ENCODE results near the gene C9orf43. TPM values are rescaled to one million over a fixed set of nuclear protein-coding genes. Genes with fewer than 3 reads are reported as not detected.
A peak's percentile ranks its signal among the peaks of the same experiment; 100 is the strongest.
"Not testable (repeated sequence)": the region's sequence is repeated elsewhere in the genome, so short reads cannot be mapped to it uniquely, and the experiment has no call there.

Gene C9orf43
- total RNA-seq, 6 donors from 2014 or later, result 0.23 to 3.1 (median 0.43) TPM

- H3K4me1 ChIP-seq, result peaks cover 20 to 28% (median 23%) of the 10 kb centered on the region in 4 donors
- H3K9me3 ChIP-seq, result no peaks in the 10 kb centered on the region
- peaks cover 0 to 4% (median 0%) of the 10 kb centered on the region in 4 donors for H3K36me3 ChIP-seq
- no peaks in the 10 kb centered on the region for H3K27me3 ChIP-seq
- TF ChIP-seq EP300 (IDR thresholded peaks at IDR 0.05) (no peak), POLR2AphosphoS5 (IDR thresholded peaks at IDR 0.05) (no peak), CTCF (IDR thresholded peaks at IDR 0.05) (no peak), POLR2A (IDR thresholded peaks at IDR 0.05) (no peak)
- H3K4me3 ChIP-seq, result peak overlapping the region in 2 of 4 donors; percentile 86 to 88
- DNase-seq (no peak), ATAC-seq (ENCODE audit: low FRiP score in 2 of 2) (no peak)
- H3K27ac ChIP-seq, result peak overlapping the region in 3 of 4 donors; percentile 8 to 38 (median 24)
- 60 to 78% methylated on average over 3 of the region's 3 CpGs for WGBS, 2 donors
Measured at GRCh38 chr9:113399646-113400200, 10.8 kb upstream of the C9orf43 start.

- peak within 1 kb of the TSS; percentile 69 to 85 (median 80) for H3K27ac ChIP-seq
- WGBS, 2 donors, result 4 to 22% methylated on average over 5 to 39 of the region's 50 CpGs
- peak within 1 kb of the TSS; percentile 82 to 90 (median 87) for H3K4me3 ChIP-seq
- peaks cover 20 to 28% (median 23%) of the 10 kb centered on the region in 4 donors for H3K4me1 ChIP-seq
- H3K9me3 ChIP-seq, result no peaks in the 10 kb centered on the region
- ATAC-seq (ENCODE audit: low FRiP score in 2 of 2), result peak; percentile 100
- TF ChIP-seq POLR2A (IDR thresholded peaks at IDR 0.05) (peak in 3 of 4 donors; percentile 32 to 79 (median 35)), EP300 (IDR thresholded peaks at IDR 0.05) (no peak), CTCF (IDR thresholded peaks at IDR 0.05) (peak; percentile 95 to 99 (median 98)), POLR2AphosphoS5 (IDR thresholded peaks at IDR 0.05) (peak; percentile 38 to 73)
- H3K36me3 ChIP-seq, result no peaks in the 10 kb centered on the region
- no peaks in the 10 kb centered on the region for H3K27me3 ChIP-seq
- DNase-seq, result peak; percentile 99 to 100
Measured at GRCh38 chr9:113401027-113401792, 9.3 kb upstream of the C9orf43 start, which contains the start of gene ALAD. Gene ALAD (minus strand): TSS chr9:113401284. CDS start chr9:113393559, 7,725 bp downstream.

GRCh38 chr9:113403646-113404045 is 6.9 kb upstream of the C9orf43 start:
- no peak for DNase-seq
- Histone ChIP-seq H3K27ac (peak overlapping the region in 2 of 4 donors; percentile 13 to 61), H3K36me3 (peaks cover 0 to 12% (median 7%) of the 10 kb centered on the region in 4 donors), H3K4me1 (peaks cover 21 to 37% (median 26%) of the 10 kb centered on the region in 4 donors), H3K9me3 (no peaks in the 10 kb centered on the region), H3K4me3 (no peak overlapping the region), H3K27me3 (no peaks in the 10 kb centered on the region)
- 48 to 68% methylated on average over 2 of the region's 2 CpGs for WGBS, 2 donors
- ATAC-seq (ENCODE audit: low FRiP score in 2 of 2), result no peak
- TF ChIP-seq CTCF (IDR thresholded peaks at IDR 0.05) (no peak), EP300 (IDR thresholded peaks at IDR 0.05) (no peak), POLR2A (IDR thresholded peaks at IDR 0.05) (no peak), POLR2AphosphoS5 (IDR thresholded peaks at IDR 0.05) (no peak)

GRCh38 chr9:113406353-113406752 is 4.2 kb upstream of the C9orf43 start:
- ATAC-seq (ENCODE audit: low FRiP score in 2 of 2); H3K4me3 ChIP-seq; H3K27me3 ChIP-seq; DNase-seq; H3K9me3 ChIP-seq: not testable (repeated sequence)
- Histone ChIP-seq H3K27ac (peak overlapping the region in 2 of 4 donors; percentile 2 to 42), H3K4me1 (peaks cover 11 to 33% (median 20%) of the 10 kb centered on the region in 4 donors), H3K36me3 (peaks cover 0 to 15% (median 10%) of the 10 kb centered on the region in 4 donors)
- WGBS, 2 donors, result 91 to 98% methylated on average over 9 of the region's 9 CpGs

GRCh38 chr9:113406873-113407511 is 3.6 kb upstream of the C9orf43 start:
- not testable (repeated sequence) for ATAC-seq (ENCODE audit: low FRiP score in 2 of 2); H3K4me3 ChIP-seq; H3K27me3 ChIP-seq; H3K9me3 ChIP-seq
- peak in 1 of 2 donors; percentile 69 for DNase-seq
- Histone ChIP-seq H3K36me3 (peaks cover 0 to 15% (median 10%) of the 10 kb centered on the region in 4 donors), H3K27ac (peak overlapping the region in 2 of 4 donors; percentile 2 to 42), H3K4me1 (peaks cover 9 to 33% (median 19%) of the 10 kb centered on the region in 4 donors)
- peak; percentile 60 to 74 (median 66) for TF ChIP-seq CTCF (IDR thresholded peaks at IDR 0.05)
- 31 to 32% methylated on average over 7 of the region's 7 CpGs for WGBS, 2 donors

Data from upper lobe of left lung (tissue), 6 donors.